GM18868 (cell line): Measurements from ENCODE around the gene RTN4RL2.

Experiments
- ATAC-seq: cut with Tn5 transposase; IDR thresholded peaks from one replicate; pipeline ENCODE4 v1.9.1; 2021; ENCODE audit warnings: mild to moderate bottlenecking, moderate library complexity; ENCODE audit not compliant: unreplicated experiment

The RTN4RL2 gene

DNA sequence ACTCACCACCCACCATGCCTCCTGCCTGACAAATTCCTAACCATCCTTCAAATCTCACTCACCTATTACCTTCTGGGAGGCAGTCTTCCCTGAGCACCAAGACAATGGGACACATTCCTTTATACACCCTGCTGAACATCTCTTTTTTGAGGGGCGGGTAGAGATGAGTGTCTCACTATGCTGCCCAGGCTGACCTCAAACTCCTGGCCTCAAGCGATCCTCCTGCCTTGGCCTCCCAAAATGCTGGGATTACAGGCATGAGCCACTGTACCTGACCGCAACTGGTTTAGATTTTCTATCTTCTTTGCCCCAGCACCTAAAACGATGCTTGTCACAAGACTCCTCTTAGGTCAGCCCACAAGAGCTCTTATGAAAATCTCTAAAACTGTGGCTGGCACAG, 63.1 kb downstream of the RTN4RL2 start:
- ATAC-seq: no peak
